NCI-H345 (cell line): ENCODE results near the gene CTRB1.
"Not testable (repeated sequence)": the region's sequence is repeated elsewhere in the genome, so short reads cannot be mapped to it uniquely, and the experiment has no call there.

ENCODE experiments used
- DNase-seq: peaks from one replicate; lab custom pipeline; 2025; lab: John Stamatoyannopoulos, UW

The CTRB1 gene

DNA sequence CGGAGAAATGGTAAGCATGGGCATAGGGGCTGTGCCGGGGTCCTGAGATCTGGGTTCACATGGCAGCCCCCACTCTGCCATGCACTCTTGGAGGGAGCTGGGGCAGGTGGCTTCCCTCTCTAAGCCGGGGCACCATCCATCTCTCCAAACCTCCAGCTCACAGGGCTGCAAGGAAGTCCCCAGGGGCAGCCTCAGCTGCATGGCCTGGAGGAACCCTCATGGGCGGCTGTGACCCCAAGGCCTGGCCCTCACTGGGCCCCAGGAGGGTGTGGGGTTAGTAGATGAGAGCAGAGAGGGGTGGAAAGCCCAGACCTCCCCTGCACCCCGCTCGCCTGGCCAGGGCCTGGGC lies 14.4 kb upstream of the CTRB1 start:
- DNase-seq, result no peak

DNA sequence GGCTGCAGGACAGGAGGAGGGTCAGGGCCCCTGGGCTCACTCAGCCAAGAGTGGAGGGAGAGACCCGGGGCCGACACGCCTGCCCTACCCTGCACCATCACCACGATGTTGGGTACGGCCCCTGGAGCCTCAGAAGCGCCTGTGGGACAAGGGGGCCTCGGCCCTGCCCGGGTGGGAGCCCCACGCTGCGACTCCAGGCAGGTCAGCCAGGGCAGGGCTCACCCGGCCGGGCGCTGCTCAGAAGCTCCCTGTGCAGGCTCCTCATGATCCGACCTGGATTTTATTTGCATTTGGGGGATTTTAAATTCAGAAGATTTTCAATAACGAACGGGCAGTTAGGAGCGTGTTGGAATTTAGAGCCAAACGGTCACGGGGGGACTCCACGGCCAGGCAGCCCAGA lies 13.9 kb upstream of the CTRB1 start:
- not testable (repeated sequence) for DNase-seq

DNA sequence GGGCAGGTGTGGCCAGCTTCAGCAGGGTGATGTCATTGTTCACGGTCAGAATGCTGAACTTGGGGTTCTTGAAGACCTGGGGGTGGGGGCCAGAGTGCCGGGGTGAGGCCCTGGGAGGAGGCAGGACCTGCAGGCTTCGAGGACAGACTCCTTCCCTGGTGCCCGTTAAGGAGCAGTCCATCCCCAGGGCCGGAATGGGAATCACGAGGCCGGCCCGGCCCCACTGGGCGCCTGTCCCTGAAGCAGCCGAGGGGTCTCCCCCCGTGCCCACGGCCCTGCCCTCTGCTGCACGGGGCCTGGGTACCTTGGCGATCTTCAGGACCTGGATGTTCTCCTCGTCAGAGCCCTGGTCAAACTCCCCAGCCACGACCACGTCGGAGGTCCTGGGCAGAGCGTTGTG lies 13.3 kb upstream of the CTRB1 start:
- not testable (repeated sequence) for DNase-seq

DNA sequence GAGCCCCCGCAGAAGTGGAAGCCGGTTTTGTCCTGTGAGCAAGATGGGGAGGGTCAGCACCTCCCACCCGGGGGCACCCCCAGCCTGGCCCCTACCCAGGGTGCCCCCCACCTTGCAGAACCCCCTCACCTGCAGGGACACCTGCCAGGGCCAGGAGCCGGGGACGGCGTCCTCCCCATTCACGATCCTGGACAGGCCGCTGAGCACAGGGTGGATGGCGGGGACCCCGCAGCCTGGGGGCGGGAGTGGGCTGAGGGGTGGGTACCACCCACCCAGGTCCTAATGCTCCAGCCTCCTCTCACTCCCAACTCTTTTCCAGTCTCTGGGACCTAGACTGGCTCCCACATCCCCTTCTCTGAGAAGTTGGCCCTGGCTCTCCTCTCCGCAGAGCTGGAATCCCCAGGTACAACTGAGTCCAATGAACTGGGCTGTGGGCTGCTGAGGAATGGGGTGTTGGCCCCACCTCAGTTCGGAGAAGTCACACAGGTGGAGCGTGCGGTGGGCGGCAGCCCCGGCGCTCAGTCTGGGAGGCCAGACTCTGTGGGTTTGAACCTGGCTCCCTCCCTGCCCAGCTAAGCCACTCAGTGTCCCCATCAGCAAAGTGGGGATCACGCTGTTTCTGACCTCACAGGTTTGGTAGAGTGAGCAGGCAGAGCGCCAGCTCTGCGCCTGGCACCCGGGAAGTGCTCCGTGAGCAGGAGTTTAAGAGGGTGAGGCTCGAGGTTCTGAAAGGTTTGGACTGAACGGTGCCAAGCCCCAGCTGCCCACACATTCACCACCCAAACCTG lies 12.6 kb upstream of the CTRB1 start:
- DNase-seq, result not testable (repeated sequence)

DNA sequence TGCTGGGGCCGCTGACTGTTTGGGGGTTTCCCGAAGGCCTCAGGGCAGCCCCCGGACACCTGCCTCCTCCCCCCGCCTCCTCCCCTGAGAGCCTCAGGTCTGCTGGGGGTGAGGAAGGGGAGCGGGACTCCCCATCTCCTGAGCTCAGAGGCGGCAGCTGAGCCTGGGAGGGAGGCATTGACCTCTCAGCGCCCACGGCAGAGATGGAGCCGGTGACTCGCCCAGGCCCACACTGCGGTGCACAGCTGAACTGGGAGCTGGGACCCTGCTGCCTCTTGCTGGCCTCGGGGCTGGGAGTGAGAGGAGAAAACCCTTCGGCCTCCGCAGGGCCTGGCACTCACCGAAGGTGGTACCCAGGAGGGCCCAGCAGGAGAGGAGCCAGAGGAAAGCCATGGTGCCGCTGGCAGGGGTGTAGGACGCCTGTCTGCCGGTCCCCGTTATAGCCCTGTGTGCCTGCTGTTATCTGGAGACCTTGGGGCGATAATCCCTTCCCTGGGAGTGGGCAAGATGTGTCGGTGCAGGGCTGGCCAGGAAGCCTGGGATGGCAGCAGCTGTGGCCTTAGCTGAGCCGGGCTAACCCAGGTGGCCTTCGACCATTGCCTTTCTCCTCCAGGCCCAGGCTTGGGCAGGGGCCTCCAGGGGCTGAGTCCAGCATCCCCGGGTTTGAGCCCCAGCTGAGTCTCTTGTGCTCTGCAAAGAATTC lies 11.9 kb upstream of the CTRB1 start, which contains the start of gene CTRB2:
Gene CTRB2 (minus strand): TSS at position 413 of the 703 bp plus-strand sequence. CDS start 20 bp downstream, at position 393.
- no peak for DNase-seq

DNA sequence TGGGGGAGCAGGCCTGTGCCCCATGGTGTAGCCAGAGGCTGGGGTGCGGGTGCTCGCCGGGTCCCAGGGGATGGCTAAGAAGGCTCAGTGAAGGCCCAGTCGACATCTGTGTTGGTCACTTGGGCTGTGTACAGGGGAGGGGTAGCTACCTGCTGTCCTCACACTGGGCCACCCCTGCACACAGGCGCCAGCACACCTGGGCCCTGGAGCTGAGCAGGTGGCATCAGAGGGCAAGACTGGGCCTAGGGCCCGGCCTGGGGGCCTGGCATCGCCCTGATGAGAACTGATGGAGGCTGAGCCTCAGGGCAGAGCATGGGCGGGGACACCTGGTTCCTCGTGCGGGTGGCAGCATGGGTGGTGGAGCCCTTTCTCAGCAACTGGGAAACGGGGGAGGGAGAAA lies 11.0 kb upstream of the CTRB1 start:
- no peak for DNase-seq

DNA sequence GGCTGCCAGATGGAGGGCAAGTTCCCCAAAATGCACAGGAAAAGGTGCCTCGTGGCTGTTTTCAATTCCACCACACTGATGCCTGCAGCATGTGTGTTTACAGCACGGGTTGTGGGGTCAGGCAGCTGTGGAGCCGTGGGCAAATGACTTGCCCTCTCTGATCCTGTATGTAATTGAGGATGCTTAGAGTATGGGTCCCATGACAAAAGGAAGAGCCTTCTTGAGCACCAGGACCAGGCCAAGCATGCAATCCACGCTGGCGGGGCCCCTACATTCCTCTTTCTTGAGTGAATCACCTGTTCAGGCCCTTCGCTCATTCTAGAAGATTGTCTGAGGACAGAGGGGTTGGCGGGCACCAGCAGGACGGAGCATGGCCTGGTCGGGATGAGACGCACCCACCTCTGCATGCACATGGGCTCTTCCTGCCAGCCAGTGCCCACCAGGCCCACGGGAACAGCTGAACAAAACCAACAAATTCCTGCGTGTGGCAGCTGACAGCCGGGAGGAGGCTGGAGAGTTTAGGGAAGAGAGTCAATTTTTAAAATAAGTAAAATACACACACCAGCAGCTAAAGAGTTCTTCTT lies 10.5 kb upstream of the CTRB1 start:
- DNase-seq, result no peak

DNA sequence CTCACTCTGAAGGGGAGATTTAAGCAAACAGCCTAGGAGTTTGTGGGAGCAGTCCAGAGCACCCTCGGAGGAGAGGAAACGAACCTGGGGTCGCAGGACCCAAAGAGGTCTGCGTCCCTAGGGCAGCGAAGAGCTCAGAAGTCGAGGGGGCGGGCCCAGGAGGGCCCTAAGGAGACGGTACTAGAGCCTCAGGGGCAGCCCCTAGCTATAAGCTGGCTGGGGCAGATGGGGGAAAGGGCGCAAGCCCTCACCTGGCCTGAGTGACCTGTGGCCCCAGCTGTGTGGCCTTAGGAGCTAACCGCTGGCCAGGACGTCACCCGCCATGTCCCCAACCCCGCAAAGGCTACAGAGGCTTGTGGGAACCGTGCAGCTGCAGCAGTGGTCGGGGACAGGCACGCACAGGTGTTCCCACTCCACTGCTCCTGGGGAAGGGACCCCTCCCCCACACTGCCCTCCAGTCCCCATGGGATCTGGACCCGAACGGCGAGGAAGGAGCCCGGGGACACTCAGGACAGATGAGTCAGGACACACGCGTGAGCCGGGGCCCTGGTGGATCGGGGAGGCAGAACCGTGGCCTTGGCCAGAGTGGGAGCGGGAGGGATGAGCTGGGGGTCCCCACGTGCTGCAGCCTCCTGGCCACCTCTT lies 9.8 kb upstream of the CTRB1 start:
- no peak for DNase-seq

DNA sequence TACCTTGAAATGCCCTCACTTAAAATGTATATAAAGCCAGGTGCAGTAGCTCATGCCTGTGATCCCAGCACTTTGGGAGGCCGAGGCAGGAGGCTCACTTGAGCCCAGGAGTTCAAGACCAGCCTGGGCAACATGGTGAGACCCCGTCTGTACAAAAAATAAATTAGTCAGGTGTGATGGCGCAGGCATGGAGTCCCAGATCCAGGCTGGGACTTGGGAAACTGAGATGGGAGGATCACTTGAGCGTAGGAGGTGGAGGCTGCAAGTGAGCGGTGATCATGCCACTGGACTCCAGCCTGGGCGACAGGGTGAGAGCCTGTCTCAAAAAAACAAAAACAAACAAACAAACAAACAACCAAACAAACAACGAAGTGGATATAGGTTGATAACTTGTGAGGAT lies 9.3 kb upstream of the CTRB1 start:
- not testable (repeated sequence) for DNase-seq

DNA sequence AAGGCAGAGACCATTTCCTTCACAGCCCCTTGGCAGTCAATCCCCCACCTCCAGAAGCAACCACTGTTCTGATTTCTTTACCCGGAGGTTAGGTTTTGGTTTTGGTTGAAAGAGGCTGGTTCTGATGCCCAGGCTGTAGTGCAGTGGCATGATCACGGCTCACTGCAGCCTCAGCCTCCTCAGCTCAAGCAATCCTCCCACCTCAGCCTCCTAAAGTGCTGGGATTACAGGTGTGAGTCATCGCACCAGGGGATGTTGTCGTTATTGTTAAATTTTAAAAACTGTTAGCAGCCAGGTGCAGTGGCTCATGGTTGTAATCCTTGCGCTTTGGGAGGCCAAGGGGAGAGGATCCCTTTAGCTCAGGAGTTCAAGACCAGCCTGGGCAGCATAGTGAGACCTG lies 8.8 kb upstream of the CTRB1 start:
- no peak for DNase-seq

DNA sequence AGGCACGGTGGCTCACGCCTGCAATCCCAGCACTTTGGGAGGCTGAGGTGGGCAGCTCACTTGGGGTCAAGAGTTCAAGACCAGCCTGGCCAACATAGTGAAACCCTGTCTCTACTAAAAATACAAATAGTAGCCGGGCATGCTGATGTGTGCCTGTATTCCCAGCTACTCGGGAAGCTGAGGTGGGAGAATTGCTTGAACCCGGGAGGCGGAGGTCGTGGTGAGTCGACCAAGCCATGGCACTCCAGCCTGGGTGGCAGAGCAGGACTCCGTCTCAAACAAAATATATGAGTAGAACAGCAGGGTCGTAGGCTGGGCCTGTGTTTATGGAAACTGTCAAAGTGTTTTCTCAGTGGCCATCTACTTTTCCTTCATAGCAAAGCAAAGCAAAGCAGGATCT lies 7.5 kb upstream of the CTRB1 start:
- not testable (repeated sequence) for DNase-seq

DNA sequence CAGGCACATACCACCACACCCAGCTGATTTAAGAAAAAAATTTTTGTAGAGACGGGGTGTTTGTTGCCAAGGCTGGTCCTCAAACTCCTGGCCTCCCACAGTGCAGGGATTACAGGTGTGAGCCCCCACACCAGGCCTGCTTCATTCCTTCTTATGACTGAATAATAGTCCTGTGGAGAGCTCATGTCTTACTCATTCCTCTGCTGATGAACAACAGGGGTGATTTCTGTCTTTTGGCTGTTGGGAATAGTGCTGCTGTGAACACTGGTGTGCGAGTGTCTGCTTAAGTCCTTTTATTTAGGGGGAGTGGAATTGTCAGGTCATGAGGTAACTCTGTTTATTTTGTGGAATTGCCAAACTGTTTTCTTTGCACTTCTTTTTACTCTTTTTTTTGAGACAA lies 2.7 kb upstream of the CTRB1 start:
- DNase-seq, result no peak

DNA sequence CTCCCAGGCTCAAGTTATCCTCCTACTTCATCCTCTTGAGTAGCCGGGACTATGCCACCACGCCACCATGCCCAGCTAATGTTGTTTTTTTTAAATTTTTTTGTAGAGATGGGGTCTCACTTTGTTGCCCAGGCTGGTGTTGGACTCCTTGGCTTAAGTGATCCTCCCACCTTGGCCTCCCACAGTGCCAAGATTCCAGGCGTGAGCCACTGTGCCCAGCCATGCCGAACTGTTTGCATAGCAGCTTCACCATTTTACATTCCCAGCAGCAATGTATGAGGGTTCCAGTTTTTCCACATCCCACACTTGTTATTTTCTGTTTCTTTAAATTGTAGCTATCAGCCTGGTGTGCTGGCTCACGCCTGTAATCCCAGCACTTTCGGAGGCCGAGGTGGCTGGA lies 2.2 kb upstream of the CTRB1 start:
- no peak for DNase-seq

DNA sequence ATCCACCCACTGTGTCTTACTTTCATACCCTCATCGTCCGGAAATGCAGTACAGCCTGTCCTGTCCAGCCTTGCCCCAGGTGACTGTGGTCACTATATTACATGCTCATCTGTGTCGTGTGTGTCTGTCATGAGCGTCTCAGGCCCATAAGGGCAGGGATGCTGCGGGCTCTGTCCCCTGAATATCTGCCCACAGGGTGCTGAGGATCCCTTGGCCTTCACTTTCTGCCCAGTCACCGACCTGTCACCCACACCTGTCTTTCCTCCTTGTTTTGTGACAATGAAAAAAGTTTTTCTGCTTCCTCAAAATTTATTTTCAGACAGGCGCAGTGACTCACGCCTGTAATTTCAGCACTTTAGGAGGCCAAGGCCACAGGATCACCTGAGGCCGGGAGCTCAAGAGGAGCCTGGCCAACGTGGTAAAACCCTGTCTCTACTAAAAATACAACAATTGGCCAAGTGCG lies 1.4 kb upstream of the CTRB1 start:
- no peak for DNase-seq

DNA sequence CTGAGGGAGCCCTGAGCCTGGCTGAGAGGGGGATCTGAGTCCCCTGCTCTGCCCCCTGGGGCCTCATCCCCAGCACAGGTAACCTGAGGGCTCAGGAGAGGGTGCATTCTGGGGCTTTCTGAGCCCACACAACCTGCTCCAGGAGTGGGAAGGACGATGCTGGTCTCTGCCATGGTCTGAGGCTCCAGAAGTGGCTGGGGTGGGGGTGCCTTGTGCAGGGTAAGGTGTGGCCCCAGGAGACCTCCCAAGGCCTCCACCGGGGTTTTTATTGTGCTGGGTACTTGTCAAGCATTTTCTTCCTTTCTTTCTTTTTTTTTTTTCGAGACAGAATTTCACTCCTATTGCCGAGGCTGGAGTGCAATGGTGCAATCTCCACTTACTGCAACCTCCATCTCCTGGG lies 300 bp downstream of the CTRB1 start:
- DNase-seq, result no peak

DNA sequence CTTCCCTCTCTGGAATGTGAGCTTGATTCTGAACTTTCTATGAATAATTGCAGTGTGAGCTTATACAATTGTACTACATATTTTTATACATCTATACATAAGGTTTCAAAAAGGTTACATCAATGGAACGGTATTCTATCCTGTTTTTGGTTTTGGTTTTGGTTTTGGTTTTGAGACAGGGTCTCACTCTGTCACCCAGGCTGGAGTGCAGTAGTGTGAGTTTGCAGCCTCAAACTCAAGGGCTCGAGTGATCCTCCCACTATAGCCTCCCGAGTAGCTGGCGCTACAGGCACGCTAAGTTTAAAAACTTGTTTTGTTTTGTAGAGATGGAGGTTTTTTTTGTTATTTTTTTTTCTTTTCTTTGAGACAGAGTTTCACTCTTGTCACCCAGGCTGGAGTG lies 1.1 kb downstream of the CTRB1 start:
- no peak for DNase-seq

DNA sequence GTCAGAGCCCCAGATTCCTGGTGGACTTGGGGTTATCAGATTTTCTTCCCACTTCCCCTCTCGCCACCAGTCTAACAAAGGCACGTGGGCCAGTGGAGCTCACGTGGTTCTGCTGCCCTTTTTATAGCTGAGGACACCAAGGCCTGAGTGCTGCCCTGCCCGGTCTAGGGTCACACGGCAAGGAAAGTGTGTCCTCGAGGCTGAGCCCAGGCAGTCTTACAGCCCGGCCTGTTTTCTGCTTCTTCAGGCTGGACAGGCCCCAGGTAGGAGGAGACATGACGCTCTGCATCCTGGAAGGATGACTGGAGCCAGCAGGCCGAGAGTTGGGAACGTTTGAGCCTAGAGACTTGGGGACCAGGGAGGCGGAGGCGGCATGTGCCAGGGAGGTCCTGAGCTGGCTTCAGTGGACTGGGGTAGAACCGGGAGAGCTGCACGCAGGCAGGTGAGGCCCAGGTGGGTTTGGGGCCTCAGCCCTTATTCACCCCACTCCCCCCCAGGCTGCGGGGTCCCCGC lies 3.5 kb downstream of the CTRB1 start:
- no peak for DNase-seq

DNA sequence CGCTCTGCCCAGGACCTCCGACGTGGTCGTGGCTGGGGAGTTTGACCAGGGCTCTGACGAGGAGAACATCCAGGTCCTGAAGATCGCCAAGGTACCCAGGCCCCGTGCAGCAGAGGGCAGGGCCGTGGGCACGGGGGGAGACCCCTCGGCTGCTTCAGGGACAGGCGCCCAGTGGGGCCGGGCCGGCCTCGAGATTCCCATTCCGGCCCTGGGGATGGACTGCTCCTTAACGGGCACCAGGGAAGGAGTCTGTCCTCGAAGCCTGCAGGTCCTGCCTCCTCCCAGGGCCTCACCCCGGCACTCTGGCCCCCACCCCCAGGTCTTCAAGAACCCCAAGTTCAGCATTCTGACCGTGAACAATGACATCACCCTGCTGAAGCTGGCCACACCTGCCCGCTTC lies 4.3 kb downstream of the CTRB1 start:
- not testable (repeated sequence) for DNase-seq

DNA sequence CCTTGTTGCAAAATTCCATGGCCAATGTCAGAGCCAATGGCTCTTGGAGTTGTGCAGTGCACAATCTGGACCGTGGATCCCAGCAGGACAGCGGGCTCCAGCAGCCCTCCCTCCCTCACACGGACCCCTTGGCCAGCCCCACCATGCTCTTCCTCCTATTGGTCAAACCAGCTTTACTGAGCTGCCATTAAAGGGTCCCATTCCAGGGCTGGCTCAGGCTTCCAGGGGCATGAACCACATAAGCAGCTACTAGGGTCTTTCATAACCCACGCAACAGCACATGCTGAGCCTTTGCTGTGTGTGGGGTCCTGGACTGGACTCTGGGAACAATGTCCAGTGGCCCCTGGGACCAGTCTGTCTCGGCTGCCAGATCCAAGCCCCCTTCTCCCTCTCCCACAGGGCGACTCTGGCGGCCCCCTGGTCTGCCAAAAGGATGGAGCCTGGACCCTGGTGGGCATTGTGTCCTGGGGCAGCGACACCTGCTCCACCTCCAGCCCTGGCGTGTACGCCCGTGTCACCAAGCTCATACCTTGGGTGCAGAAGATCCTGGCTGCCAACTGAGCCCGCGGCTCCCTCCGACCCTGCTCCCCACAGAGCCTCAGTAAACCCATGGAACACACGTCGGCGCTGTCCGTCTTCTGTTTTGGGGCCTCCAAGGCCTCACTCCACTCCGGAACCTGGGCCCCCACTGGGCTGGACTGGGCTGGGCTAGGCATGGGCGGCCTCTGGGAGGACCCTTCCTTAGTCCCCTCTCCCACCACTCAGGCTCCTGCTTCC lies 5.7 kb downstream of the CTRB1 start:
- no peak for DNase-seq

DNA sequence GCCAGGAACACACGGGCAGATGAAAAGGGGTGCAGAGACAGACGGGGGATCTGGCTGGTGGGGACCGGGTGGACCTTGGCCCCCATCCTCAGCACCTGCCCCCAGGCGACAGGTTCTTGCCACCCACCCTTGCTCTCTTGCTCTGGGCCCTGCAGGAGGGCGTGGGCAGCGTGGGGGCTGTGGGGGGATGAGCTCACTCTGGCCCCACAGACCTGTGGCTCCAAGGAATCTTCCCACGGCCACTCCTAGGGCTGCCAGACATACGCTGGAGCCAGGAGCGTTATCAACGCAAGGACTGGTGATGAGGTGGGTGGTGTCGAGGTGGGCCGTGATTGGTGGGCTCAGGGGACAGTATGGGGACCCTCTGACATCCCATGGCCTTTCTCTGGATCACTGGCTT lies 6.3 kb downstream of the CTRB1 start:
- no peak for DNase-seq

DNA sequence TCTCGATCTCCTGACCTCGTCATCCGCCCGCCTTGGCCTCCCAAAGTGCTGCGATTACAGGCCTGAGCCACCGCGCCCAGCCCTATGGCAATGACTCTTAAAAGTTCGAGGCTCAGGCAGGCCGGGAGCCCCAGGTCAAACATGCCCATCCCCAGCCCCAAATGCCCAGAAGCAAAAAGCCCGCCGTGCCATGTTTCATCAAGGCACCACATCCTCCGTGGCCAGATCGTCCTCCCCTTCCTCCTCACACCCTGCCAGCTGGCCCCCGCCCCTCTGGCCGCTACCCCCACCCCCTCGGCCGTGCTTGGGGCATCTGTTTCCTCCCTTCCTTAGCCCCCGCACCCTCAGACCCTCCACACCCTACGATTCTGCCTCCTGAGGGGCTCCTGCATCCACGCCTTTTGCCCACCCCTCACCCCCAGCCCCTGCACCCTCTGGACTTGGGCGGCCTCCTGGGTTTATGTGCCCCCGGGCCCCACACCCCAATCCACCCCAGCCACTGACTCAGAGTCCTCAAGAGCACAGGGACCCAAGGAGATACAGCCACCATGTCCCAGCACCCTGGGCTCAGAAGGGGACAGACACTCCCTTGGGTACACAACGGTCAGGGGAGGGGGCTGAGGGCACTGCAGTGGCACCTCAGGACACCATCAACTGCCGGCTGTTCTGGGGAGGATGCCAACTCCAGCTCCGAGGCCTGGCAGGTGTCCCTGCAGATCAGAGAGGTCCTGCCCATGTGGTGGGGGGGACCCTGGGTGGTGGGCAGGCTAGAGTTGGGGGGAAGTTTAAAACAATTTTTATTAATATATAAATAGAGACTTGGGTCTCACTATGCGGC lies 7.1 kb downstream of the CTRB1 start:
- DNase-seq, result no peak
